K562 (cell line): ENCODE measurements around the gene NANOG. TPM values are rescaled to one million over a fixed set of nuclear protein-coding genes. Genes with fewer than 3 reads are reported as not detected.
A peak's percentile ranks its signal among the peaks of the same experiment; 100 is the strongest.

ENCODE experiments used
- DMBX1 ChIP-seq: fragments of 250-450 bp; sonication (Bioruptor Pico); IDR thresholded peaks from 2 replicates; pipeline ENCODE4 v1.8.0; 2022; ENCODE audit warnings: inconsistent platforms, mild to moderate bottlenecking, moderate library complexity, borderline replicate concordance
- EP300 ChIP-seq: IDR thresholded peaks from 2 replicates; pipeline ENCODE4 v1.6.1; 2012; ENCODE audit warnings: low read length, improper control_type of control experiment
- FOXM1 ChIP-seq, 2 experiments: fragments of 450-650 bp in 1 of 2; sonication (generic) in 1 of 2; formaldehyde crosslinking in 1 of 2; IDR thresholded peaks; 2 replicates each; pipeline versions ENCODE4 v1.6.1 to v1.9.0; 2017 to 2022; ENCODE audit warnings: low read depth in 2 of 2, mild to moderate bottlenecking in 2 of 2, missing genetic modification reagents in 1 of 2, moderate library complexity in 1 of 2
- HNRNPUL1 ChIP-seq: fragments of 200-400 bp; formaldehyde crosslinking; IDR thresholded peaks from 2 replicates; pipeline ENCODE4 v1.6.1; 2017; ENCODE audit warnings: low read length
- TEAD4 ChIP-seq, 2 experiments: sonication (generic) in 1 of 2; formaldehyde crosslinking in 1 of 2; IDR thresholded peaks; 2 replicates each; pipeline versions ENCODE4 v1.6.1 to v1.8.0; 2012 to 2022; ENCODE audit warnings: borderline replicate concordance in 1 of 2, inconsistent platforms in 1 of 2, low read length in 1 of 2, mild to moderate bottlenecking in 1 of 2, missing genetic modification reagents in 1 of 2
- polyA plus RNA-seq, 8 experiments: library from polyadenylated mRNA; depleted of rRNA in 4 of 8; stranded (reverse) in 5 of 8; unstranded in 3 of 8; fragments of >200 nt; fragmentation: Nextera tagmentation in 2 of 8; fragmentation: Illumina TruSeq in 1 of 8; extraction: Ambion mirVana in 2 of 8; extraction: Trizol in 1 of 8; gene quantifications; 2 replicates each; pipeline versions ENCODE4 v1.2.1 to v1.2.3, GENCODE V29; 2011 to 2014; ENCODE audit warnings: inconsistent platforms in 1 of 8, missing spikeins in 1 of 8
- total RNA-seq, 7 experiments: library from RNA; depleted of rRNA in 6 of 7; stranded (reverse); fragments of >200 nt in 6 of 7; fragmentation: Illumina TruSeq in 2 of 7; extraction: Trizol in 2 of 7; gene quantifications; 2 replicates each; pipeline versions ENCODE4 v1.2.1 to v1.2.3, GENCODE V29; 2011 to 2021; ENCODE audit warnings: low replicate concordance in 1 of 7
- TF ChIP-seq, protein P1 (sequence below), 2 experiments: fragments of 450-650 bp; formaldehyde crosslinking in 1 of 2; IDR thresholded peaks; 2 replicates each; pipeline versions ENCODE4 v1.4.0 to v1.6.1; 2014 to 2020; ENCODE audit warnings: mild to moderate bottlenecking in 2 of 2, borderline replicate concordance in 1 of 2, low read depth in 1 of 2
- TF ChIP-seq, protein P2 (sequence below): fragments of 250-450 bp; sonication (Bioruptor Pico); IDR thresholded peaks from 2 replicates; pipeline ENCODE4 v1.5.0; 2021
- TF ChIP-seq, protein P3 (sequence below): fragments of 450-650 bp; formaldehyde crosslinking; IDR thresholded peaks from 2 replicates; pipeline ENCODE4 v1.4.0; 2020; ENCODE audit warnings: mild to moderate bottlenecking, mixed read lengths
- TF ChIP-seq, protein P4 (sequence below): fragments of 200-400 bp; formaldehyde crosslinking; IDR thresholded peaks from 2 replicates; pipeline ENCODE4 v1.6.1; 2017; ENCODE audit warnings: mild to moderate bottlenecking, low read depth, low read length, moderate library complexity
- TF ChIP-seq, protein P5 (sequence below): fragments of 450-650 bp; conservative IDR thresholded peaks from 2 replicates; pipeline ENCODE4 v1.6.1; 2016; ENCODE audit warnings: missing genetic modification characterization, low read depth, mild to moderate bottlenecking, control low read depth, missing compliant biosample characterization

Gene NANOG
- total and polyA plus RNA-seq, 9 of the 15 experiments (the other 6 are each of a cell fraction or from before 2014, with no cell fraction given) = 0.04 TPM; not detected in 8

DNA sequence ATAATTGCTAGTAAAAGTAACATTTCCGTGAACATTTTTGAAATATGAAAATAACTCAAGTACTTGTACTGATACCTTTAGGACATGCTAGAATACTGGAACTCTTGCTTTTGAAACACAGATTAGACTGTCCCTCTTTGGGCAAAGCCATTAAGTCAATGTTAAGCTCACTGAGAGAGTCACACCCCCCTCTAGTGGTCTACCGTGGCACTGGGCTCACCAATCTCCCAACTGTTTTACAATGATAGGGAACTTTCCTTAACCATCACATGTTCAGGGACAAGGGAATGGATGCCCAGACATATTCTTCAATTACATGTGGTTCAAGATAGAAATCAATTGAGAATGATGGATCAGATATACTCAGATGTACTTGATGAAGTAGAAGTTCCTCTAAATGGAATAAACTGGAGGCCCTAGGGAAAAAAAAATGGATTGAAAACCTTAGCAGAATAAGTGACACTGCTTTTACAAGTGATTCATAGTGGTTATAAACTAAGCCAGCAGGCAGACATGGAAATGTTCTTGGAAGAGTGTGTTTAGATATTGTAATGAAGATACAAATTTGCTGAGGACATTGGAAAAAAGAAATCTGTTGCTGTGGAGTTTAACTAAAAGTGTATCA is 17.8 kb downstream of the NANOG start (continued):
- TF ChIP-seq, protein P1, sequence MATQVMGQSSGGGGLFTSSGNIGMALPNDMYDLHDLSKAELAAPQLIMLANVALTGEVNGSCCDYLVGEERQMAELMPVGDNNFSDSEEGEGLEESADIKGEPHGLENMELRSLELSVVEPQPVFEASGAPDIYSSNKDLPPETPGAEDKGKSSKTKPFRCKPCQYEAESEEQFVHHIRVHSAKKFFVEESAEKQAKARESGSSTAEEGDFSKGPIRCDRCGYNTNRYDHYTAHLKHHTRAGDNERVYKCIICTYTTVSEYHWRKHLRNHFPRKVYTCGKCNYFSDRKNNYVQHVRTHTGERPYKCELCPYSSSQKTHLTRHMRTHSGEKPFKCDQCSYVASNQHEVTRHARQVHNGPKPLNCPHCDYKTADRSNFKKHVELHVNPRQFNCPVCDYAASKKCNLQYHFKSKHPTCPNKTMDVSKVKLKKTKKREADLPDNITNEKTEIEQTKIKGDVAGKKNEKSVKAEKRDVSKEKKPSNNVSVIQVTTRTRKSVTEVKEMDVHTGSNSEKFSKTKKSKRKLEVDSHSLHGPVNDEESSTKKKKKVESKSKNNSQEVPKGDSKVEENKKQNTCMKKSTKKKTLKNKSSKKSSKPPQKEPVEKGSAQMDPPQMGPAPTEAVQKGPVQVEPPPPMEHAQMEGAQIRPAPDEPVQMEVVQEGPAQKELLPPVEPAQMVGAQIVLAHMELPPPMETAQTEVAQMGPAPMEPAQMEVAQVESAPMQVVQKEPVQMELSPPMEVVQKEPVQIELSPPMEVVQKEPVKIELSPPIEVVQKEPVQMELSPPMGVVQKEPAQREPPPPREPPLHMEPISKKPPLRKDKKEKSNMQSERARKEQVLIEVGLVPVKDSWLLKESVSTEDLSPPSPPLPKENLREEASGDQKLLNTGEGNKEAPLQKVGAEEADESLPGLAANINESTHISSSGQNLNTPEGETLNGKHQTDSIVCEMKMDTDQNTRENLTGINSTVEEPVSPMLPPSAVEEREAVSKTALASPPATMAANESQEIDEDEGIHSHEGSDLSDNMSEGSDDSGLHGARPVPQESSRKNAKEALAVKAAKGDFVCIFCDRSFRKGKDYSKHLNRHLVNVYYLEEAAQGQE (IDR thresholded peaks at IDR 0.05; ENCODE audit: borderline replicate concordance) = peak; percentile 85; the same call in 1 of the 2 replicates
- TF ChIP-seq, protein P1 (CRISPR knock-in tag; IDR thresholded peaks at IDR 0.05; ENCODE audit: low read depth) = no peak
- no peak for TF ChIP-seq DMBX1 (CRISPR knock-in tag)
- TF ChIP-seq HNRNPUL1 = no peak
- TF ChIP-seq, protein P2, sequence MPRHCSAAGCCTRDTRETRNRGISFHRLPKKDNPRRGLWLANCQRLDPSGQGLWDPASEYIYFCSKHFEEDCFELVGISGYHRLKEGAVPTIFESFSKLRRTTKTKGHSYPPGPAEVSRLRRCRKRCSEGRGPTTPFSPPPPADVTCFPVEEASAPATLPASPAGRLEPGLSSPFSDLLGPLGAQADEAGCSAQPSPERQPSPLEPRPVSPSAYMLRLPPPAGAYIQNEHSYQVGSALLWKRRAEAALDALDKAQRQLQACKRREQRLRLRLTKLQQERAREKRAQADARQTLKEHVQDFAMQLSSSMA = no peak
- peak; percentile 17; the same call in 1 of the 2 replicates for TF ChIP-seq TEAD4 (IDR thresholded peaks at IDR 0.05; ENCODE audit: low read length)
- TF ChIP-seq TEAD4 (CRISPR knock-in tag; IDR thresholded peaks at IDR 0.05; ENCODE audit: borderline replicate concordance) = no peak
- TF ChIP-seq FOXM1 (IDR thresholded peaks at IDR 0.05; ENCODE audit: low read depth) = no peak
- TF ChIP-seq FOXM1 (CRISPR knock-in tag; IDR thresholded peaks at IDR 0.05; ENCODE audit: low read depth) = no peak
- TF ChIP-seq, protein P3, sequence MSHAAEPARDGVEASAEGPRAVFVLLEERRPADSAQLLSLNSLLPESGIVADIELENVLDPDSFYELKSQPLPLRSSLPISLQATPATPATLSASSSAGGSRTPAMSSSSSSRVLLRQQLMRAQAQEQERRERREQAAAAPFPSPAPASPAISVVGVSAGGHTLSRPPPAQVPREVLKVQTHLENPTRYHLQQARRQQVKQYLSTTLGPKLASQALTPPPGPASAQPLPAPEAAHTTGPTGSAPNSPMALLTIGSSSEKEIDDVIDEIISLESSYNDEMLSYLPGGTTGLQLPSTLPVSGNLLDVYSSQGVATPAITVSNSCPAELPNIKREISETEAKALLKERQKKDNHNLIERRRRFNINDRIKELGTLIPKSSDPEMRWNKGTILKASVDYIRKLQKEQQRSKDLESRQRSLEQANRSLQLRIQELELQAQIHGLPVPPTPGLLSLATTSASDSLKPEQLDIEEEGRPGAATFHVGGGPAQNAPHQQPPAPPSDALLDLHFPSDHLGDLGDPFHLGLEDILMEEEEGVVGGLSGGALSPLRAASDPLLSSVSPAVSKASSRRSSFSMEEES = no peak
- TF ChIP-seq, protein P4, sequence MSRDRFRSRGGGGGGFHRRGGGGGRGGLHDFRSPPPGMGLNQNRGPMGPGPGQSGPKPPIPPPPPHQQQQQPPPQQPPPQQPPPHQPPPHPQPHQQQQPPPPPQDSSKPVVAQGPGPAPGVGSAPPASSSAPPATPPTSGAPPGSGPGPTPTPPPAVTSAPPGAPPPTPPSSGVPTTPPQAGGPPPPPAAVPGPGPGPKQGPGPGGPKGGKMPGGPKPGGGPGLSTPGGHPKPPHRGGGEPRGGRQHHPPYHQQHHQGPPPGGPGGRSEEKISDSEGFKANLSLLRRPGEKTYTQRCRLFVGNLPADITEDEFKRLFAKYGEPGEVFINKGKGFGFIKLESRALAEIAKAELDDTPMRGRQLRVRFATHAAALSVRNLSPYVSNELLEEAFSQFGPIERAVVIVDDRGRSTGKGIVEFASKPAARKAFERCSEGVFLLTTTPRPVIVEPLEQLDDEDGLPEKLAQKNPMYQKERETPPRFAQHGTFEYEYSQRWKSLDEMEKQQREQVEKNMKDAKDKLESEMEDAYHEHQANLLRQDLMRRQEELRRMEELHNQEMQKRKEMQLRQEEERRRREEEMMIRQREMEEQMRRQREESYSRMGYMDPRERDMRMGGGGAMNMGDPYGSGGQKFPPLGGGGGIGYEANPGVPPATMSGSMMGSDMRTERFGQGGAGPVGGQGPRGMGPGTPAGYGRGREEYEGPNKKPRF = no peak
- no peak for TF ChIP-seq EP300
- TF ChIP-seq, protein P5, sequence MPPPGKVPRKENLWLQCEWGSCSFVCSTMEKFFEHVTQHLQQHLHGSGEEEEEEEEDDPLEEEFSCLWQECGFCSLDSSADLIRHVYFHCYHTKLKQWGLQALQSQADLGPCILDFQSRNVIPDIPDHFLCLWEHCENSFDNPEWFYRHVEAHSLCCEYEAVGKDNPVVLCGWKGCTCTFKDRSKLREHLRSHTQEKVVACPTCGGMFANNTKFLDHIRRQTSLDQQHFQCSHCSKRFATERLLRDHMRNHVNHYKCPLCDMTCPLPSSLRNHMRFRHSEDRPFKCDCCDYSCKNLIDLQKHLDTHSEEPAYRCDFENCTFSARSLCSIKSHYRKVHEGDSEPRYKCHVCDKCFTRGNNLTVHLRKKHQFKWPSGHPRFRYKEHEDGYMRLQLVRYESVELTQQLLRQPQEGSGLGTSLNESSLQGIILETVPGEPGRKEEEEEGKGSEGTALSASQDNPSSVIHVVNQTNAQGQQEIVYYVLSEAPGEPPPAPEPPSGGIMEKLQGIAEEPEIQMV (tag) = no peak
